ENCODE data around the gene EGFR. TPM values are rescaled to one million over a fixed set of nuclear protein-coding genes. Genes with fewer than 3 reads are reported as not detected.

Gene EGFR
- total and polyA plus RNA-seq, 9 donors, result 13.0 to 54.6 (median 41.7) TPM

DNA sequence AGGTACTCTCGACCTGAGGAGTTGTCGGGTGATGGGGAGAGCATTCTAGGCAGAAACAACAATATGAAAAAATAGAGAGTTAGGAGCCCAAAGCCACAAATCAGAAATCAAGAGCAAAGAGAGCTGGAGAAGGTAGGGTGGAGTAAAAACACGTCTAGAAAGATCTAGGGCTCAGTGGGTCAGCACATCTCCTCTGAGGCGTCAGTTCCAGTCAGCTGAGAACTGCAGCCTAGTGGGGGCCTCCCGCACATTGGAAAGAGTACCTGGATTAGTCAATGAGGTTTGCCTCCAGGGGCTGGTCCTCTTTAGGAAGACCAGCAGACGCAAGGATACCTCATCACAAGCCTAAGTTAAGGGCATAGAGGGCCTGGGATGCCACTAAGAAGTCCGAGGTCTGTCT lies 233.1 kb downstream of the EGFR start:
- no peak for DNase-seq
- no peaks in the 10 kb centered on the region for H3K36me3 ChIP-seq
- no peak overlapping the region for H3K27ac ChIP-seq
- H3K27me3 ChIP-seq, result no peaks in the 10 kb centered on the region
- 90 to 94% (median 94%) methylated on average over 7 of the region's 7 CpGs for WGBS, 3 donors
- H3K4me3 ChIP-seq, result no peak overlapping the region
- intact Hi-C loops (cut with DNase I), result loop anchor here (2.0 to 10.0 kb wide), 6 partner anchors 67 to 480 kb away; partner anchors contain the start of gene EGFR (in 2 of the 4)
- TF ChIP-seq, protein P1, sequence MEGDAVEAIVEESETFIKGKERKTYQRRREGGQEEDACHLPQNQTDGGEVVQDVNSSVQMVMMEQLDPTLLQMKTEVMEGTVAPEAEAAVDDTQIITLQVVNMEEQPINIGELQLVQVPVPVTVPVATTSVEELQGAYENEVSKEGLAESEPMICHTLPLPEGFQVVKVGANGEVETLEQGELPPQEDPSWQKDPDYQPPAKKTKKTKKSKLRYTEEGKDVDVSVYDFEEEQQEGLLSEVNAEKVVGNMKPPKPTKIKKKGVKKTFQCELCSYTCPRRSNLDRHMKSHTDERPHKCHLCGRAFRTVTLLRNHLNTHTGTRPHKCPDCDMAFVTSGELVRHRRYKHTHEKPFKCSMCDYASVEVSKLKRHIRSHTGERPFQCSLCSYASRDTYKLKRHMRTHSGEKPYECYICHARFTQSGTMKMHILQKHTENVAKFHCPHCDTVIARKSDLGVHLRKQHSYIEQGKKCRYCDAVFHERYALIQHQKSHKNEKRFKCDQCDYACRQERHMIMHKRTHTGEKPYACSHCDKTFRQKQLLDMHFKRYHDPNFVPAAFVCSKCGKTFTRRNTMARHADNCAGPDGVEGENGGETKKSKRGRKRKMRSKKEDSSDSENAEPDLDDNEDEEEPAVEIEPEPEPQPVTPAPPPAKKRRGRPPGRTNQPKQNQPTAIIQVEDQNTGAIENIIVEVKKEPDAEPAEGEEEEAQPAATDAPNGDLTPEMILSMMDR (IDR thresholded peaks at IDR 0.05), result no peak
- no peak for TF ChIP-seq EP300 (IDR thresholded peaks at IDR 0.05)
- no peak for TF ChIP-seq POLR2A (IDR thresholded peaks at IDR 0.05)
- no peaks in the 10 kb centered on the region for H3K9me3 ChIP-seq
- H3K4me1 ChIP-seq (ENCODE audit: insufficient read depth), result no peaks in the 10 kb centered on the region

DNA sequence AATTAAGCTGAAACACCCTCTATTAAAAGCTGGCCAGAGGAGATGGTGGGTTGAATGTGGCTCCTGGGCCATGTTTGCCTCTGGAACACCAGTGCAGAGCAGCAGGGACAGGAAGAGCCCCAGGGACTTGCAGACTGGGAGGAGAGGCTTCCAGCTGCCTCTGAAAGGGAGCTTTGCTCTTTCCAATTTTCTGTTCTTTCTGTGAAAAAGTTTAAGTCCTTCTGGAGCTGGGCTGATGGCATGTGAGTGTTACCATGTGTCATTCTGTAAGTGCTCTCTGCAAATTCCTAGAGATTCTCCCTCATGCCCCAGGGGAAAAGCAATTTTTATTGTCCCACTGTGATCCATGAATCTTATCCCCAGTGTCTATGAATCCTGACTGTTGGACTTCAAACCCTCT lies 233.6 kb downstream of the EGFR start:
- no peak overlapping the region for H3K27ac ChIP-seq
- intact Hi-C loops (cut with DNase I), result loop anchor here (2.0 to 10.0 kb wide), 6 partner anchors 68 to 480 kb away; partner anchors contain the start of gene EGFR (in 2 of the 4)
- H3K9me3 ChIP-seq, result no peaks in the 10 kb centered on the region
- TF ChIP-seq EP300 (IDR thresholded peaks at IDR 0.05) (no peak), POLR2A (IDR thresholded peaks at IDR 0.05) (no peak)
- TF ChIP-seq, protein P1 (IDR thresholded peaks at IDR 0.05), result no peak
- H3K4me3 ChIP-seq, result no peak overlapping the region
- DNase-seq, result no peak
- no peaks in the 10 kb centered on the region for H3K36me3 ChIP-seq
- no peaks in the 10 kb centered on the region for H3K27me3 ChIP-seq
- no peaks in the 10 kb centered on the region for H3K4me1 ChIP-seq (ENCODE audit: insufficient read depth)

DNA sequence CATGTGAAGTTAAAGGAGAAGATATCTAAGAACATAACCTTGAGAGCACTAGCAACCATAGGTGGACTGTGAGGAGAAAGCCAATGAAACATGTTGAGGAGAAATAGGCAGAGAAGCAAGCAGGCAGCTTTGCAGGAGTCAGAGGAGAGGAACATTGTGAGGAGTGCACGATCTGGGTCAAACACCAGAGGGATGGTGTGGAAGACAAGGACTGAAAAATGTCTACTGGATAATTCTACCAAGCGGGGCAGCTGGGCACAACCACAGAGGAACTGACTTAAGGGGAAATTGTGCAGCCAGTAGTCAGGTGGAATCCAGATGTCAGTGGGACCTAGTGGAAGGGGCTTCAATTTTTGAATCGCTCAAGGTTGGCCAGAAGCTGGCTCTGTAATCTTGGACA lies 234.4 kb downstream of the EGFR start:
- no peak for DNase-seq
- 90 to 97% (median 95%) methylated on average over 3 of the region's 3 CpGs for WGBS, 3 donors
- Histone ChIP-seq H3K9me3 (no peaks in the 10 kb centered on the region), H3K4me3 (no peak overlapping the region), H3K27ac (no peak overlapping the region), H3K36me3 (no peaks in the 10 kb centered on the region), H3K27me3 (no peaks in the 10 kb centered on the region), H3K4me1 (ENCODE audit: insufficient read depth) (no peaks in the 10 kb centered on the region)
- intact Hi-C loops (cut with DNase I), result loop anchor here (2.0 to 10.0 kb wide), 6 partner anchors 68 to 481 kb away; partner anchors contain the start of gene EGFR (in 2 of the 4)
- no peak for TF ChIP-seq POLR2A (IDR thresholded peaks at IDR 0.05)
- TF ChIP-seq, protein P1 (IDR thresholded peaks at IDR 0.05), result no peak
- TF ChIP-seq EP300 (IDR thresholded peaks at IDR 0.05), result no peak

DNA sequence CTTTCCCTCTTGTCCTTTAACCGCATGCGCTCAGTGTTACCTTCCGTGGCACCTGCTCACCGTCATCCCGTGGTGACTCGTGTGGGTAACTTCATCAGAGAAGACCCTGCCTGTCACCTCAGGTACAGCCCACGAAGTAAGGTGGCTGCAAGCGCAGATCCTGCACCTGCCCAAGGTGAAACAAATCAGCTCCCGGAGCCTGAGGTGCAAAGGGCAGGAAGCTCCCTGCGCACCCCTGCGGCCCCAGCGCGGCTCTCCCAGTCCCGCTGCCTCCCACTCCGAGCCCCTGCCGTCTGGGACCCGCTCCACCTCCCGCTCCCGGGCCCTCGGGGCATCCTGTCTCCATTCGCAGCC lies 235.4 kb downstream of the EGFR start:
- Histone ChIP-seq H3K36me3 (no peaks in the 10 kb centered on the region), H3K27ac (no peak overlapping the region), H3K9me3 (no peaks in the 10 kb centered on the region), H3K4me1 (ENCODE audit: insufficient read depth) (no peaks in the 10 kb centered on the region), H3K27me3 (no peaks in the 10 kb centered on the region), H3K4me3 (peak overlapping the region; percentile 49)
- TF ChIP-seq, protein P1 (IDR thresholded peaks at IDR 0.05), result no peak
- TF ChIP-seq POLR2A (IDR thresholded peaks at IDR 0.05), result no peak
- peak in 1 of 5 donors; percentile 17 for DNase-seq
- 23 to 31% (median 28%) methylated on average over 21 of the region's 21 CpGs for WGBS, 3 donors
- intact Hi-C loops (cut with DNase I), result loop anchor here (2.0 to 10.0 kb wide), 6 partner anchors 69 to 482 kb away; partner anchors contain the start of gene EGFR (in 2 of the 4)
